Progenitor cell of endocrine pancreas (in vitro differentiated cells): ENCODE measurements around the gene ENTPD8. TPM values are rescaled to one million over a fixed set of nuclear protein-coding genes. Genes with fewer than 3 reads are reported as not detected.

ENCODE experiments used
- DNase-seq: peaks from one replicate; pipeline ENCODE4 v3.0.0; 2021; ENCODE audit warnings: low spot score; ENCODE audit not compliant: unreplicated experiment
- H3K27ac Mint-ChIP-seq: 2 replicates; pipeline ENCODE4 v1.8.0; 2021; ENCODE audit warnings: mild to moderate bottlenecking, moderate library complexity, mixed read lengths
- H3K27me3 Mint-ChIP-seq: 2 replicates; pipeline ENCODE4 v1.8.0; 2021; ENCODE audit warnings: mixed read lengths
- H3K36me3 Mint-ChIP-seq: 2 replicates; pipeline ENCODE4 v1.8.0; 2022; ENCODE audit warnings: mixed read lengths; ENCODE audit not compliant: insufficient read depth
- H3K4me1 Mint-ChIP-seq: 2 replicates; pipeline ENCODE4 v1.8.0; 2021; ENCODE audit warnings: low read depth, mixed read lengths
- H3K4me3 Mint-ChIP-seq: 2 replicates; pipeline ENCODE4 v1.8.0; 2021; ENCODE audit warnings: low read depth, mild to moderate bottlenecking, moderate library complexity, mixed read lengths
- H3K9me3 Mint-ChIP-seq: 2 replicates; pipeline ENCODE4 v1.8.0; 2021; ENCODE audit warnings: low read depth, mixed read lengths
- CTCF ChIP-seq: fragments of 200-600 bp; sonication (generic); IDR thresholded peaks from one replicate; pipeline ENCODE4 v1.5.0; 2021; ENCODE audit warnings: antibody characterized with exemption, mild to moderate bottlenecking; ENCODE audit not compliant: unreplicated experiment
- total RNA-seq: library from RNA; stranded (reverse); gene quantifications from 2 replicates; pipeline ENCODE4 v1.2.1, GENCODE V29; 2021

Gene ENTPD8
- total RNA-seq, 1 donor from 2014 or later = 2.7 TPM

GRCh38 chr9:137461663-137462395 lies 20.7 kb upstream of the ENTPD8 start:
- no peaks in the 10 kb centered on the region for H3K9me3 Mint-ChIP-seq
- no peak overlapping the region for H3K27ac Mint-ChIP-seq
- no peaks in the 10 kb centered on the region for H3K4me1 Mint-ChIP-seq
- peaks cover under 1% of the 10 kb centered on the region for H3K36me3 Mint-ChIP-seq
- no peak for TF ChIP-seq CTCF
- DNase-seq = no peak
- peaks cover 12% of the 10 kb centered on the region for H3K27me3 Mint-ChIP-seq
- H3K4me3 Mint-ChIP-seq = no peak overlapping the region

GRCh38 chr9:137461316-137461662 lies 20.1 kb upstream of the ENTPD8 start:
- no peak overlapping the region for H3K27ac Mint-ChIP-seq
- no peak overlapping the region for H3K4me3 Mint-ChIP-seq
- no peak for TF ChIP-seq CTCF
- peaks cover 11% of the 10 kb centered on the region for H3K27me3 Mint-ChIP-seq
- no peaks in the 10 kb centered on the region for H3K4me1 Mint-ChIP-seq
- DNase-seq = no peak
- H3K9me3 Mint-ChIP-seq = no peaks in the 10 kb centered on the region
- H3K36me3 Mint-ChIP-seq = peaks cover 2% of the 10 kb centered on the region

GRCh38 chr9:137460363-137461315 lies 19.5 kb upstream of the ENTPD8 start:
- no peaks in the 10 kb centered on the region for H3K4me1 Mint-ChIP-seq
- DNase-seq = no peak
- H3K4me3 Mint-ChIP-seq = no peak overlapping the region
- no peak overlapping the region for H3K27ac Mint-ChIP-seq
- TF ChIP-seq CTCF = no peak
- H3K27me3 Mint-ChIP-seq = peaks cover 7% of the 10 kb centered on the region
- H3K36me3 Mint-ChIP-seq = peaks cover 6% of the 10 kb centered on the region
- no peaks in the 10 kb centered on the region for H3K9me3 Mint-ChIP-seq

- Mint-ChIP-seq H3K36me3 (peaks cover 6% of the 10 kb centered on the region), H3K27me3 (peaks cover 7% of the 10 kb centered on the region), H3K4me3 (peak overlapping the region; percentile 46), H3K9me3 (no peaks in the 10 kb centered on the region), H3K4me1 (no peaks in the 10 kb centered on the region), H3K27ac (no peak overlapping the region)
- TF ChIP-seq CTCF = no peak
- DNase-seq = no peak
Measured at GRCh38 chr9:137459601-137460362, 18.6 kb upstream of the ENTPD8 start.

- H3K27ac Mint-ChIP-seq = no peak within 1 kb of the TSS
- DNase-seq = peak; percentile 90
- peaks cover 6% of the 10 kb centered on the region for H3K36me3 Mint-ChIP-seq
- no peak for TF ChIP-seq CTCF
- peaks cover 2% of the 10 kb centered on the region for H3K4me1 Mint-ChIP-seq
- peaks cover 7% of the 10 kb centered on the region for H3K27me3 Mint-ChIP-seq
- no peaks in the 10 kb centered on the region for H3K9me3 Mint-ChIP-seq
- peak within 1 kb of the TSS; percentile 46 for H3K4me3 Mint-ChIP-seq
Measured at GRCh38 chr9:137459152-137459600, 18.0 kb upstream of the ENTPD8 start, which contains the start of gene NSMF. NSMF (minus strand) TSS chr9:137459334; CDS start chr9:137459102, 232 bp downstream.
